HG03175 (cell line): ENCODE measurements around the gene GLS.
"Not testable (repeated sequence)": the region's sequence is repeated elsewhere in the genome, so short reads cannot be mapped to it uniquely, and the experiment has no call there.

ENCODE experiments used
- ATAC-seq: cut with Tn5 transposase; IDR thresholded peaks from one replicate; pipeline ENCODE4 v1.9.1; 2021; ENCODE audit warnings: mild to moderate bottlenecking, moderate library complexity; ENCODE audit not compliant: unreplicated experiment

GLS gene

GRCh38 chr2:190987938-190988337 is 107.3 kb downstream of the GLS start:
- no peak for ATAC-seq

- ATAC-seq = no peak
Observed at GRCh38 chr2:190988910-190989309, 108.3 kb downstream of the GLS start.

- ATAC-seq = no peak
Observed at GRCh38 chr2:190990132-190990531, 109.5 kb downstream of the GLS start.

- no peak for ATAC-seq
Observed at GRCh38 chr2:190993292-190993643, 112.6 kb downstream of the GLS start.

- ATAC-seq = no peak
Observed at GRCh38 chr2:190994148-190994547, 113.5 kb downstream of the GLS start.

GRCh38 chr2:190995315-190995714 is 114.7 kb downstream of the GLS start:
- ATAC-seq = not testable (repeated sequence)

- peak; percentile 65 for ATAC-seq
Observed at GRCh38 chr2:190996338-190996946, 115.8 kb downstream of the GLS start.

GRCh38 chr2:190996947-190997346 is 116.3 kb downstream of the GLS start:
- ATAC-seq = no peak

GRCh38 chr2:190997526-190998113 is 117.0 kb downstream of the GLS start:
- ATAC-seq = no peak

- no peak for ATAC-seq
Observed at GRCh38 chr2:190999058-190999457, 118.4 kb downstream of the GLS start.

GRCh38 chr2:190999949-191000665 is 119.5 kb downstream of the GLS start:
- no peak for ATAC-seq

- no peak for ATAC-seq
Observed at GRCh38 chr2:191001032-191001431, 120.4 kb downstream of the GLS start.

- no peak for ATAC-seq
Observed at GRCh38 chr2:191001624-191002023, 121.0 kb downstream of the GLS start.

- no peak for ATAC-seq
Observed at GRCh38 chr2:191003405-191004309, 123.0 kb downstream of the GLS start.

GRCh38 chr2:191006297-191006696 is 125.7 kb downstream of the GLS start:
- ATAC-seq = no peak

GRCh38 chr2:191006997-191007783 is 126.6 kb downstream of the GLS start:
- no peak for ATAC-seq

GRCh38 chr2:191008286-191008685 is 127.7 kb downstream of the GLS start:
- ATAC-seq = no peak

GRCh38 chr2:191009541-191010374 is 129.1 kb downstream of the GLS start:
- ATAC-seq = no peak
